ENCODE measurements around the gene ZNF746.

ZNF746 gene

DNA sequence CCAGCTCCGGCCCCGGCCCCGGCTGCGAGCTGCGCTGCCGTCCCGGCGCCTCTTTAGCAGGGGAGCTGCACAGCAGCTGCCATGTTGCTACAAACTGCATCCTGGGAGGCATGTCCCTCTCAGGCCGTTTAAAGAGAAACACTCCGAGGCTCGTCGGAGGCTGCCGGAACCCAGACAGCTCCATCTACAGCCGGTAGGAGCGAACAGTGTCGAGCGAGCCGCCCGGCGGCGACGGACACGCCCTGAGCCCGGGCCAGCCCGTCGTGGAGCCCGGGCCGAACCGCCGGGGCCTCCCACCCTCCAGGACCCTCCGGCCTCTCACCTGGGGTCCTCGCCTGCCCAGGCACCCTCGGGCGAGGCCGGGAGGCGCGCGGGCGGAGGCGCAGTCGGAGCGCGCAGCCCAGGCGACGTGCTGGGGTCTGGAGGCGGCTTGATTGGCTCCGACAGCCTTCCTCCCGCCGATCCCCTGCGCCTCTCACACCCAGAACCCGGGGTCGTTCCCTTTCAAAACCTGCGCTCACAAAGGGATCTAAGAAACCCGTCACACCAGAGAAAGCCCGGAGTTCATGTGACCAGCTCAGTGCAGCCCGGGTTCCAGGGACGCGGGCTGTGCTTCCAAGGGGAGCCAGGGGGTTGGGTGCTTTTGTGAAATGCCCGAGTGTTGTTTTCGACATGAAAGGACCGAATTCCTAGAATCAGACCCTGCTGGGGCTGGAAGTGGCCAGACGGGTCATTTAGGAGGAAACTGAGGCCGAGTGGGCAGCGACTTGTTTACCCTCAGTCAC lies 36.9 kb downstream of the ZNF746 start, which contains the start of gene ZNF777:
Gene ZNF777, minus strand, starts transcription at position 570 of the 785 bp plus-strand sequence. CDS start 5,040 bp downstream, outside the sequence.
- Histone ChIP-seq H3K27me3 (ENCODE audit: insufficient read depth, low read depth, severe bottlenecking) (peaks cover 10% of the 10 kb centered on the region), H3K4me3 (ENCODE audit: low read depth, low read length) (peak within 1 kb of the TSS; percentile 71), H3K27ac (peak within 1 kb of the TSS; percentile 44; the same call in 1 of the 2 replicates), H3K36me3 (peaks cover 3% of the 10 kb centered on the region; the same call in 1 of the 2 replicates), H3K9me3 (ENCODE audit: severe bottlenecking) (no peaks in the 10 kb centered on the region)
- peak; percentile 83 for DNase-seq
- TF ChIP-seq, protein P1, sequence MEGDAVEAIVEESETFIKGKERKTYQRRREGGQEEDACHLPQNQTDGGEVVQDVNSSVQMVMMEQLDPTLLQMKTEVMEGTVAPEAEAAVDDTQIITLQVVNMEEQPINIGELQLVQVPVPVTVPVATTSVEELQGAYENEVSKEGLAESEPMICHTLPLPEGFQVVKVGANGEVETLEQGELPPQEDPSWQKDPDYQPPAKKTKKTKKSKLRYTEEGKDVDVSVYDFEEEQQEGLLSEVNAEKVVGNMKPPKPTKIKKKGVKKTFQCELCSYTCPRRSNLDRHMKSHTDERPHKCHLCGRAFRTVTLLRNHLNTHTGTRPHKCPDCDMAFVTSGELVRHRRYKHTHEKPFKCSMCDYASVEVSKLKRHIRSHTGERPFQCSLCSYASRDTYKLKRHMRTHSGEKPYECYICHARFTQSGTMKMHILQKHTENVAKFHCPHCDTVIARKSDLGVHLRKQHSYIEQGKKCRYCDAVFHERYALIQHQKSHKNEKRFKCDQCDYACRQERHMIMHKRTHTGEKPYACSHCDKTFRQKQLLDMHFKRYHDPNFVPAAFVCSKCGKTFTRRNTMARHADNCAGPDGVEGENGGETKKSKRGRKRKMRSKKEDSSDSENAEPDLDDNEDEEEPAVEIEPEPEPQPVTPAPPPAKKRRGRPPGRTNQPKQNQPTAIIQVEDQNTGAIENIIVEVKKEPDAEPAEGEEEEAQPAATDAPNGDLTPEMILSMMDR (IDR thresholded peaks at IDR 0.05; ENCODE audit: low read depth, low read length): peak; percentile 58

DNA sequence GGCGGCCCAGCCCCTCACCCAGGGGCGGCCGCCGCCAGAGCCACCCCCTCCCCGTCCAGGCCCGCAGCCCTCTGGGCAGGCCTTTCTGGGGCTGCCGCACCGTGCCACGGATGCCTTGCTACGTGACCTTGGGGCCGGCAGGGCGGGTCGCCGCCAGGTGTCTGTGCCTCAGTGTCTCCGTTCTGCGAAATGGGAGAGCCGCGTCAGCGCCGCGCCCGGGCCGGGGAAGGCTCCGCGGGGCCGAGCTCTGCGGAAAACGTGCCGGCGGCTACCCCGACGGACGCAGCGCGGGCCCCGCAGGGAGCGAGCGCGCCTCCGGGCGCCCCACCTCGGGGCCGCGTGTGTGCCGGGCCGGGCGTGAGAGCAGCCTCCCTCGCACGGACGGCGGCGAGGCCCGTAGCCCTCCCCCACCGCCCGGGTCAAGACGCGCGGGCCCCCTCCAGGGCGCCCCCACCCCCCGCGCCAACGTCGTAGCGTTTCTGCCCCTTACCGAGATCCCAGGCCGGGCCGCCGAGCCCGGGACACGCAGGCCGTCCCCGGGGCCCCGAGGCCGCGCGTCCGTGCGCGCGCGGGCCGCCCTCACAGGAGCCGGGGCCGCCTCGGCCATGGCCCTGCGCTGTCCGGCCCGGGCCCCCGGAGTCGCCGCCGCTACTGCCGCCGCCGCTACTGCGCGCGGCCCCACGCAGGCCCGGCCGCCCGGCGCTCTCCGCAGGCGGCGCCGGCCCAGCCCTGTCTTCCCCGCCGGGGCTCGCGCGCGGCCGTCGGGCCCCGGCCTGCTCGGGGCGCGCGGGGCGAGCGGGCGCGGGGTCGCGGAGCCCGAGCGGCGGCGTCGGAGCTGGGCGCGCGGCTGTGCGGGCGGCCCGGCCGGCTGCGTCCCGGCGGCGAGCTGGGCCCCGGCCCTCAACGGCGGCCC lies 37.8 kb downstream of the ZNF746 start:
- H3K27ac ChIP-seq: peak overlapping the region; percentile 32; the same call in 1 of the 2 replicates
- no peaks in the 10 kb centered on the region for H3K9me3 ChIP-seq (ENCODE audit: severe bottlenecking)
- peak; percentile 14 for DNase-seq
- H3K27me3 ChIP-seq (ENCODE audit: insufficient read depth, low read depth, severe bottlenecking): peaks cover 10% of the 10 kb centered on the region
- H3K36me3 ChIP-seq: peaks cover 10% of the 10 kb centered on the region
- TF ChIP-seq, protein P1 (IDR thresholded peaks at IDR 0.05; ENCODE audit: low read depth, low read length): no peak
- H3K4me3 ChIP-seq (ENCODE audit: low read depth, low read length): peak overlapping the region; percentile 71

DNA sequence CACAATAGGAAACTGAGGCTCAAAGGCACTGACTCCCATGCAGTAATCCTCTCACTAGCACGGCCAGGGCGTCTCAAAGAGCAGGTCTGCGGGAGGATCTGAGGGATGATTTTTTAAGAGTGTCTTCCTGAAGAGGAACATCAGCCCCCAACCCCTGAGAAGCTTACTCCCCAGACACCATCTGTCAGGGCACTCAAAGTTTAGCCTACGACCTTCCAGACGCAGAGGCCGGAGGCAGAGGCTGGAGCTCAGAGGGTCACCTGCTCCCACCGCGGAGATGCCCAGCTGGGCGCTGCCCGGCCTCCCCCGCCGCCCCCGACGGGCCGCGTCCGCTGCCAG lies 38.4 kb downstream of the ZNF746 start:
- Histone ChIP-seq H3K36me3 (peaks cover 16% of the 10 kb centered on the region), H3K9me3 (ENCODE audit: severe bottlenecking) (no peaks in the 10 kb centered on the region), H3K27ac (no peak overlapping the region; the same call in 1 of the 2 replicates), H3K27me3 (ENCODE audit: insufficient read depth, low read depth, severe bottlenecking) (peaks cover 10% of the 10 kb centered on the region), H3K4me3 (ENCODE audit: low read depth, low read length) (peak overlapping the region; percentile 33)
- peak; percentile 74 for DNase-seq
- TF ChIP-seq, protein P1 (IDR thresholded peaks at IDR 0.05; ENCODE audit: low read depth, low read length): no peak

DNA sequence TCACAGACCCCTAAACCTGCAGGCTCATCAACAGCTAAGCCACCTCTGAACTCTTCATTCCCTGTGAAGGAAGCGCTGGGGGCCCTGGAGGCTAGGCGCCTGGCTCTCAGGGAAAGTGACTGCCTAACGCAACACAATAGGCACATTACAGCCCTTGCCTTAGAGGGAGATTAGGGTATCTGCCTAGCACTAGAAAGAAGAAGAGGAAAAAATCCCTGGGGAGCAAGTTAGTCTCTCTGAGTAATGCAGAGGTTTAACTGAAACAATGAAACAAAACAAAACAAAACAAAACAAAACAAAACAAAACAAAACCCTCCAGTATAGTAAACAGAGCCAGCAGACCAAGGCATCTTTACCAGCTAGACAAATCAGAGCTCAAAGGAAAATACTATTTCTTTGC lies 39.4 kb downstream of the ZNF746 start:
- Histone ChIP-seq H3K36me3 (peaks cover 23% of the 10 kb centered on the region), H3K4me3 (ENCODE audit: low read depth, low read length) (no peak overlapping the region), H3K27me3 (ENCODE audit: insufficient read depth, low read depth, severe bottlenecking) (peaks cover 10% of the 10 kb centered on the region), H3K9me3 (ENCODE audit: severe bottlenecking) (no peaks in the 10 kb centered on the region), H3K27ac (no peak overlapping the region)
- DNase-seq: no peak
- TF ChIP-seq, protein P1 (IDR thresholded peaks at IDR 0.05; ENCODE audit: low read depth, low read length): no peak

DNA sequence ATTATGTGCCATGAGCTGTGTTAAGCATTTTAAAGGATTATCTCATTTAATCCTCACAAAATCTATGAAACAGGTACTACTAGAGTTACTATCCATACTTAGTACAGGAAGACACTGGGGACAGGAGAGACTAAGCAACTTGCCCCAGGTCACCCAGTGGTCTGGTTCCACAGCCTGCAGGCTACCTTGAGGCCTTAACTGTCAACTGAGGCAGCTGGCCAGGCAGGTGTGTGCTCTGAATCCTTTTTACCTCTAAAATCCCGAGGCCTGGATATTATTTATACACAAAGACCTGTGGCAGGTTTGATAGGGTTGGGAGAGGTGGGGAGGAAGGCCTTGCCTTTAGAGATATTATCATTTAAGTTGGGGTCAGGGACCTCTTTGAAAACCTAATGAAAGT lies 39.8 kb downstream of the ZNF746 start:
- no peak for DNase-seq
- peaks cover 10% of the 10 kb centered on the region for H3K27me3 ChIP-seq (ENCODE audit: insufficient read depth, low read depth, severe bottlenecking)
- H3K27ac ChIP-seq: no peak overlapping the region
- H3K36me3 ChIP-seq: peaks cover 23% of the 10 kb centered on the region
- H3K4me3 ChIP-seq (ENCODE audit: low read depth, low read length): no peak overlapping the region
- TF ChIP-seq, protein P1 (IDR thresholded peaks at IDR 0.05; ENCODE audit: low read depth, low read length): no peak
- H3K9me3 ChIP-seq (ENCODE audit: severe bottlenecking): no peaks in the 10 kb centered on the region
